Activated CD8-positive, alpha-beta T cell treated with anti-CD3 and anti-CD28 coated beads for 36 hours (primary cell): ENCODE measurements around the gene DIP2A. TPM values are rescaled to one million over a fixed set of nuclear protein-coding genes. Genes with fewer than 3 reads are reported as not detected.

Source experiments
- ATAC-seq: fragments of 200-7000 bp; cut with Tn5 transposase; one replicate; pipeline ENCODE4 v1.10.0; 2021; ENCODE audit warnings: mild to moderate bottlenecking, moderate library complexity
- CTCF ChIA-PET: fragments of 350-600 bp; sonication (Branson Sonifier 250); formaldehyde crosslinking; loops from one replicate; lab custom pipeline; 2021; ENCODE audit warnings: antibody characterized with exemption; lab: Charles Lee
- POLR2A ChIA-PET: fragments of 350-600 bp; sonication (Branson Sonifier 250); formaldehyde crosslinking; loops from one replicate; lab custom pipeline; 2021; ENCODE audit warnings: antibody characterized with exemption; lab: Charles Lee
- DNase-seq: peaks from one replicate; pipeline ENCODE4 v3.0.0-alpha.2; 2020
- H3K27ac Mint-ChIP-seq: one replicate; pipeline ENCODE4 v1.8.0; 2021; ENCODE audit warnings: mild to moderate bottlenecking, mixed read lengths
- H3K27me3 Mint-ChIP-seq: one replicate; pipeline ENCODE4 v1.8.0; 2021; ENCODE audit warnings: mixed read lengths
- H3K36me3 Mint-ChIP-seq: one replicate; pipeline ENCODE4 v1.8.0; 2021; ENCODE audit warnings: low read depth, mixed read lengths
- H3K4me1 Mint-ChIP-seq: one replicate; pipeline ENCODE4 v1.8.0; 2021; ENCODE audit warnings: low read depth, mixed read lengths
- H3K4me3 Mint-ChIP-seq: one replicate; pipeline ENCODE4 v1.8.0; 2021; ENCODE audit warnings: mild to moderate bottlenecking, moderate library complexity, mixed read lengths
- H3K9me3 Mint-ChIP-seq: one replicate; pipeline ENCODE4 v1.8.0; 2021; ENCODE audit warnings: mixed read lengths
- CTCF ChIP-seq: fragments of 200-600 bp; IDR thresholded peaks from one replicate; pipeline ENCODE4 v1.8.0; 2022; ENCODE audit warnings: antibody characterized with exemption, mild to moderate bottlenecking
- intact Hi-C: fragments of 100-400 bp; cut with micrococcal nuclease; formaldehyde crosslinking; loops from one replicate; pipeline ENCODE4 v1.10.0; 2022
- total RNA-seq, 2 experiments: library from RNA; stranded (reverse); gene quantifications; one replicate each; pipeline ENCODE4 v1.2.3, GENCODE V29; 2021

Gene DIP2A
- total RNA-seq, 2 experiments from 2014 or later, result 30.9 to 34.1 TPM

GRCh38 chr21:46607636-46608035, 148.9 kb downstream of the DIP2A start:
- no peak for TF ChIP-seq CTCF
- H3K4me3 Mint-ChIP-seq, result no peak overlapping the region
- DNase-seq, result no peak
- intact Hi-C loops, result no loop called here
- H3K36me3 Mint-ChIP-seq, result no peaks in the 10 kb centered on the region
- H3K27ac Mint-ChIP-seq, result no peak overlapping the region
- ChIA-PET POLR2A (no interaction called here), CTCF (interaction anchor here (0.9 to 1.3 kb wide), 3 partner anchors 11 to 13 kb away, joined by 3 to 4 read pairs (median 4); no protein-coding TSS in a partner anchor)
- peaks cover 3% of the 10 kb centered on the region for H3K9me3 Mint-ChIP-seq
- no peak for ATAC-seq
- H3K27me3 Mint-ChIP-seq, result no peaks in the 10 kb centered on the region
- peaks cover 38% of the 10 kb centered on the region for H3K4me1 Mint-ChIP-seq

GRCh38 chr21:46608672-46609111, 150.0 kb downstream of the DIP2A start:
- Mint-ChIP-seq H3K36me3 (no peaks in the 10 kb centered on the region), H3K27ac (no peak overlapping the region), H3K27me3 (no peaks in the 10 kb centered on the region), H3K4me1 (peaks cover 36% of the 10 kb centered on the region), H3K9me3 (peaks cover 3% of the 10 kb centered on the region), H3K4me3 (no peak overlapping the region)
- intact Hi-C loops, result no loop called here
- ATAC-seq, result no peak
- no peak for DNase-seq
- POLR2A ChIA-PET, result no interaction called here
- TF ChIP-seq CTCF, result no peak
- CTCF ChIA-PET, result interaction anchor here (0.9 to 1.4 kb wide), 3 partner anchors 11 to 42 kb away, joined by 3 to 4 read pairs (median 3); no protein-coding TSS in a partner anchor

GRCh38 chr21:46610018-46610701, 151.5 kb downstream of the DIP2A start:
- POLR2A ChIA-PET, result interaction anchor here (0.5 kb wide), 1 partner anchor 150 kb away, joined by 3 read pairs; no protein-coding TSS in a partner anchor
- intact Hi-C loops, result no loop called here
- Mint-ChIP-seq H3K9me3 (peaks cover 3% of the 10 kb centered on the region), H3K27ac (no peak overlapping the region), H3K27me3 (no peaks in the 10 kb centered on the region), H3K4me3 (no peak overlapping the region), H3K36me3 (no peaks in the 10 kb centered on the region), H3K4me1 (peaks cover 29% of the 10 kb centered on the region)
- DNase-seq, result no peak
- no peak for TF ChIP-seq CTCF
- ATAC-seq, result no peak
- CTCF ChIA-PET, result no interaction called here

- no peak for TF ChIP-seq CTCF
- Mint-ChIP-seq H3K4me1 (peaks cover 14% of the 10 kb centered on the region), H3K4me3 (no peak overlapping the region), H3K27ac (no peak overlapping the region), H3K27me3 (no peaks in the 10 kb centered on the region), H3K36me3 (no peaks in the 10 kb centered on the region), H3K9me3 (peaks cover 3% of the 10 kb centered on the region)
- ChIA-PET POLR2A (no interaction called here), CTCF (no interaction called here)
- intact Hi-C loops, result no loop called here
- DNase-seq (no peak), ATAC-seq (no peak)
Measured at GRCh38 chr21:46613391-46613790, 154.7 kb downstream of the DIP2A start.

- no peak for DNase-seq
- Mint-ChIP-seq H3K9me3 (no peaks in the 10 kb centered on the region), H3K27ac (no peak overlapping the region), H3K4me1 (peaks cover 25% of the 10 kb centered on the region), H3K27me3 (no peaks in the 10 kb centered on the region), H3K4me3 (no peak overlapping the region), H3K36me3 (no peaks in the 10 kb centered on the region)
- intact Hi-C loops, result no loop called here
- POLR2A ChIA-PET, result no interaction called here
- no peak for ATAC-seq
- CTCF ChIA-PET, result interaction anchor here (0.7 kb wide), 1 partner anchor 13 kb away, joined by 3 read pairs; no protein-coding TSS in a partner anchor
- TF ChIP-seq CTCF, result no peak
Measured at GRCh38 chr21:46616050-46616449, 157.4 kb downstream of the DIP2A start.
